Suppressor macrophage treated with lipopolysaccharide for 4 hours (primary cell): ENCODE data around the gene FMN2.
"Not testable (repeated sequence)": the region's sequence is repeated elsewhere in the genome, so short reads cannot be mapped to it uniquely, and the experiment has no call there.

ENCODE experiments used
- DNase-seq: peaks from one replicate; pipeline ENCODE4 v3.0.0-alpha.2; 2020

The FMN2 gene

GRCh38 chr1:240322943-240323342 lies 231.3 kb downstream of the FMN2 start:
- DNase-seq: no peak

DNA sequence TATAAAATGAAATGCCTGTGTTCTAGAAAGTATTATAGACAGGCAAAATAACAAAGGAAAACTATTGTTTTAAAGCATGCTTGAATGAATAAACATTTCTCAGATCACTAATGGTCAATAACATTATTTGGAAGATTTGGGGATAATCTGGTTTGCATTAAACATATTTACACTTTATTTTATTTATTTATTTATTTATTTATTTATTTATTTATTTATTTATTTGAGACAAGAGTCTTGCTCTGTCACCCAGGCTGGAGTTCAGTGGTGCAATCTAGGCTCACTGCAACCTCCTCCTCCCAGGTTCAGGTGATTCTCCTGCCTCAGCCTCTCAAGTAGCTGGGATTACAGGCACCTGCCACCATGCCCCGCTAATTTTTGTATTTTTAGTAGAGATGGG lies 236.7 kb downstream of the FMN2 start:
- not testable (repeated sequence) for DNase-seq

DNA sequence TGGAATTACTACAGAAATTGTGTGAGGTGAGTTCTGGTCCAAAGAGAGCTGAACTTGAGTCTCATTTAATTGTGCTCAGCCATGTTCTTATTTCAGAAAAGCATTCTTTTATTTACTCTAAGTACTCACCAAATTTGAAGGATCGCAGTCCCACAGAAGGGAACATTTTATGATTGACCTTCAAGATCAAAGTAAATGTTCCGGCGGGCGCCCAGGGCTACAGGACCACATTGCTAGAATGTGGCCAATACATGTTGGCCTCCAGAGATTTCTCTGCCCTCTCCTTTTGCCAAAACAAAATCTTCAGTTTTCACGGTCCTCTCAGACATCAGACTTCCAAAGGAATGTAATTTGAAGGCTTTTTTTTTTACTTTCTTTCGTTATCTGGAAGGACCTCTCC lies 237.8 kb downstream of the FMN2 start:
- DNase-seq: no peak

GRCh38 chr1:240332672-240333071 lies 241.0 kb downstream of the FMN2 start:
- DNase-seq: no peak

GRCh38 chr1:240337781-240338180 lies 246.1 kb downstream of the FMN2 start:
- DNase-seq: no peak

DNA sequence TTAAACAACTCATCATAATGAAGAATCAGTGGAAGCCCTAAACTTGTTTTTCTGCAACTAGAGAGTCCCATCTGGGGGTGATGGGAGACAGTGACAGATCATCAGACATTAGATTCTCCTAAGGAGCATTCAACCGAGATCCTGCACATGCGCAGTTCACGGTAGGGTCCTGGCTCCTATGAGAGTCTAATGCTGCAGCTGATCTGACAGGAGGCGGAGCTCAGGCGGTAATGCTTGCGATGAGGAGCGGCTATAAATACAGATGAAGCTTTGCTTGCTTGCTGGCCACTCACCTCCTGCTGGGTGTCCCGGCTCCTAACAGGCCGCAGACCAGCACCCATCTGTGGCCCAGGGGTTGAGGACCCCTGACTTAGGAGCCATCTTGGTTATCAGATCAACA lies 247.2 kb downstream of the FMN2 start:
- DNase-seq: no peak

GRCh38 chr1:240341365-240342250 lies 249.9 kb downstream of the FMN2 start:
- no peak for DNase-seq

- no peak for DNase-seq
Measured at GRCh38 chr1:240342251-240342625, 250.6 kb downstream of the FMN2 start.

DNA sequence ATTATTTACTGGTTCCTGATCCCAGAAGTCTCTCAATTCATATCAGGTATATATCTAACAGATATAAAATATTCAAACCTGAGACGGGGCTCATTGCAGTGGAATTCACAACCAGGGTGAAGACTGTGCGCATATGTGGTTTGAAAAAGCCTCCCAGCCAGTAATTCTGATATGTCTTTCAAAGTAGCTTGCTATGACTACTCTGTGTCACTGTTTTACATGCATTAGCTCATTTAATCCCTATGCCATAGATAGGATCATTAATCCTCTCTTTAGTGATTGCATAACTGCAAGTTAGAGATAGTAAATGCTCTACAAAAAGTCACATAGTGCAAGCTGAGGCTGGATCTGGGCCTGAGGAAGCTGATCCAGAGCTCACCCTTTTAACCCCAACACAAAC lies 251.4 kb downstream of the FMN2 start:
- no peak for DNase-seq

GRCh38 chr1:240343966-240344365 lies 252.3 kb downstream of the FMN2 start:
- DNase-seq: no peak

DNA sequence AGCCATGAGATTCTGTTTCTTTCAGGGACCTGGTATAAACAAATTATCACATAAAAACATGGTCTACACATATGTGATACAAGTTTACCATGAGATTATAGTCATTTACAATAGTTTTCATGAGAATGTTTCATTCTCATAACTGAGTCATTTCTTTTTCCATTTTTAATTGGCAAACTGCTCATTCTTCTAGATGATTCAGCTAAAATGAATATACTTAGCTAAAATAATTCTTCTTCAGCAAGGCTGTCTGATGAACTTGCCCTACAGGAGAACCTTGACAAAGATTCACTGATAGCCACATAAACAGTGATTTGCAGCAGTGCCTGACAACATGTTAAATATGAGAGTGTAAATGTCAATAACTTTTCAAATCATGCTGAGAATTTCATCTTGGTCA lies 253.2 kb downstream of the FMN2 start:
- no peak for DNase-seq

DNA sequence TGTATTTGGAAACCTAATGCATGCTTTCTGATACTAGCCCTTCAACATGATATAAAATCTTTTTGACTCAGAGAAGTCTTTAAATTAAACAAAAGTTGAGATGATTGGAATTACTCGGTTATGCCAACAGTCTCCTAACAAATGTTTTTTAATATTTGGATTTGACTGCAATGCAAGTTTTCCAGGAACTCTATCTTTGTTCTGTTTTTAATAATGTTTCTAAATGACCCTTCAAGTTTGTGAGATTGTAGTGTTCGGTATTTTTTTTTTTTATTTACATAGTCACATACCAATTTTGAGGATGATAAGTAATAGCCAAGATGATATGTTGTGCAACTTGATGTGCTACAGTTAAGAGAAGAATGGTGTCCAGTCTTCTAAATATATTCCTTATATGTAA lies 258.0 kb downstream of the FMN2 start:
- DNase-seq: no peak

DNA sequence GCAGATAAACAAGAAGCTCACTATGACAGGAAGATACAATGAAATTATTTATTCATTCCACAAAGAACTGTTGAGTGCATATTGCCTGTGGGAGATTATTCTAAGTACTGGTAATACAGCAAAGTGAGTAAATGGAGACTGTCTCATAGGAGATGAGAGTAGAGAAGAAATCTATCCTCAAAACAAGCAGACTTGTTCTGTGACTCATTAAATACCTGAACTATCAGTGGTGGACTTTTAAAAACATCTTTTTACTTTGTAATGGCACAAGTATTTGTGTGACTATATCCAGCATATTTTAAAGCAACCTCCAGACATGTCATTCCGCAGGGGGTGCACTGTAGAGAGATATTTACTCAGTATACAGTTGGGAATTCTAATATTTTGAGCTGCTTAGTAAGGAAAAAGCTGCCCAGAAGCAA lies 259.2 kb downstream of the FMN2 start:
- DNase-seq: no peak

- no peak for DNase-seq
Measured at GRCh38 chr1:240351690-240352089, 260.0 kb downstream of the FMN2 start.

DNA sequence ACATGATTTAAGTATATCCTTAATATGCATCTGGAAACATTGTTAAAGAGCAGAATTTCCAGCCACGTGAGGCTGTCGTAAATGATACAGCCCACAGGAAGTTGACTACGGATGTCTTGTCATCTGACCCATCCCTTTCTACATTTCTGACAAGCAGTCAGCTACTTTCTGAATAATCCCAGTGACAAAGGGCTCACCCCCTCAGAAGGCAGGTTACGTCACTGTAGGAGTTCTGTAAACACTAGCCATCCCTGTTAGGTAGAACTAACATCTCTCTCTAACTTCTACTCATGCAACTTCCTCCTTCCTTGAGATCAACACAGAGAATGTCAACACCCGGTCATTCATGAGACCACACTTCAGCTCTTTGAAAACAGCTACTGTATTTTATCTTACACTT lies 261.1 kb downstream of the FMN2 start:
- no peak for DNase-seq

GRCh38 chr1:240356568-240356967 lies 264.9 kb downstream of the FMN2 start:
- no peak for DNase-seq

DNA sequence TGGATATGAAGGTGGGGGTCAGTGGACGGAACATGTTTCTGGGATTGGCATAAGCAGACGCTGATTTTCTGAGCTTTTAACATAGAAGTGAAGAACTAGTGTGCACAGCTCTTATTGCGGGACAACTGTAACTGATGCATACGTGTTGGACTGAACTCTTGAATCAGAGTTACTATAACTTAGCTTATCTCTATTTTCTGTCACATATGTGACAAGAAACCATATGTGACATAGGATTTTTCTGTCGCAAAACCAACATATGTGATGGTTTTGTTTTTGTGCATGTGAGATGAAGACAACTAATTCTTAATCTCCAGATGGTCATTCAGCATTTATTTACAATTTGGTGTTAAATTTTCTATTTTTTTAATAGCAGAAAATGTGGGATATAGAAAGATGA lies 270.4 kb downstream of the FMN2 start:
- DNase-seq: no peak

DNA sequence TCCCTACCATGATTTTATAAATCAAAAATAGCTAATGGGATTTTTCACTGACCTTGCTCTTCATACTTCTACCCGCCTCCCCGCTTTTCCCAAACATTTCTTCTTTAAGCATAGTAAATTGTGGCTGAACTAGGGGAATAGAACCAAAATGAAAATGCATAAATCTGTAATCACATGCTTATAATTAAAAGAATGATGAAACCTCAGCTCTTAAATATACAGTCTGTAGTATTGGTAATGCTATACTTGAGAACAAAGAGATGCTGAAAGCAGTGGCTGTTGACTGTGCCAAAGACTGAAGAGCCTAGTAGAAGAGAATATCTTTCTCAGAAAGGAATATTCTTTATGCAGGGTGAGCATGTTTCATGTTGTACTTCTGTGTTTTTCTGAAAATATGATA lies 271.1 kb downstream of the FMN2 start:
- no peak for DNase-seq

DNA sequence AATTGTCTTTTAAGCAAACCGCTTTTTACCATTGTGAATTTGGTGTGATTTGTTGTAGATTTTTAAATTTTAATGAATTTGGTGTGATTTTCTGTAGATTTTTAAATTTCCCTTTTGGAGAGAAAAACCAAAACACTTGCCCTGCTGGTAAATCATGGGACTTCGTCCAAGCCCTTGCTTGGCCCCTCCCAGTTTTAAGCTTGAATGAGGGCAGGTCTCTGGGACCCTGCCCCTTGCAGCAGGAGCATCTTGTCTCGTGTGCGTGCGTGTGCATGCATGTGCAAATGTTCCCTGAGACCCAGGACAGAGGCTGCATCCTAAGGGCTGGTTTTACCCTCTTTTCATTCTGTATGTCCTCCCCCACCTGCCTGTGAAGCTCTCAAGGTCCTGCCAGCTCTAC lies 271.6 kb downstream of the FMN2 start:
- DNase-seq: no peak

DNA sequence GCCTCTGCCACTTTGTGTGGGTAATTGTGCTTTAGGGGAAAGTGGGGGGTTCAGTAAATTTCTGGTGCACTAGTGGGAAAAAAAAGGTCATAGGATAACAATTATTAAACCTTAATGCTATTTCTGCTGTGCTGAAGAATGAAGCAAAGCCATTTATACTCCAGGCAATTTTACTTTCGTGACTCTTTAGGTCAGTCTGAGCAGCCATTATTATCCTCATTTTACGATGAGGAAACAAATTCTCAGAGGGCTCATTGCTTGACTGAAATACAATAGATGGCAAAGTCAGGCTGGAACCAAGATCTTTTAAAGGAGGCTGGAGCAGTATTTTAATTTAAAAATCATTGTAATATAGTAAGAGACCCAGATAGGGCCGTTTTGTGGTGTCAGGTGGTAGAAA lies 272.2 kb downstream of the FMN2 start:
- DNase-seq: no peak

GRCh38 chr1:240366636-240367035 lies 275.0 kb downstream of the FMN2 start:
- no peak for DNase-seq

DNA sequence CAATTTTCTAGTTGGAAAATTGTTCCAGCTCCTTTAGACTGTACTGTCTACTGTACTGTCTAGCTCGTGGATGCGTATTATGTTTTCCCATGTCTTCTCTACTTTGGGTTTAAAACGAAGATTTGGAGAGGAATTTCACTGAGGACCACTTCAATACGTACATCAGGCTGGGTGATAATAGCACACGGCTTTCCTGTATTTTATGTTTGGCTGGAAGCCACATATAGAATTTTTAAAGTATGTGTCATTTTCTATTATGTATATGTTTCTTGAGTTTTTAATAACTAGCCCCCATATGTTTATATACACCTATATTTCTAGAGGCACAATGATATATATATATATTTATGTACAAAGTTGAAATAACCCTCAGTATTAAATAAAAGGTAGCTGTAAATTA lies 293.9 kb downstream of the FMN2 start:
- DNase-seq: no peak

GRCh38 chr1:240385985-240386978 lies 294.6 kb downstream of the FMN2 start:
- no peak for DNase-seq

DNA sequence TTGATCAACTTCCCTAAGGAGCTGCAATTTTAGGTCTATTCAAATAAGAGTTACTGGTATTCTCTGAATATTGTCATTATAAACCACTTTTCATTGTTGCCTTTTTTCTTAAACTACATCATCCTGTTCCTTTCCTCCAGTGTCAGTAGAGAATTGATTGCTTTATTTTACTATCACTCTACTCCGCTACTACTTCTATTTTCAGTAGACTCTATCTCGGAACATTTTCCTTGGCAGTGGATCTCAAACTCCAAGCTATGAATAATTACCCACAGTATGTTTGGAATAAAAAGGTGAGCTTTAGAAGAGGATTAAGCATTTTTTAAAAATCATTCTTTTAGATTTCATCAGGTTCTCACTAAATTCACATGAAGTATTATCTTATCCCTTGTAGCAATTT lies 295.4 kb downstream of the FMN2 start:
- DNase-seq: no peak
